Brain microvascular endothelial cell (primary cell): ENCODE results near the gene MAP3K13.
A peak's percentile ranks its signal among the peaks of the same experiment; 100 is the strongest.

Experiments used
- DNase-seq: peaks from one replicate; pipeline ENCODE4 v3.0.0-alpha.2; 2020
- H3K27ac ChIP-seq: fragments of 250-450 bp; sonication (Bioruptor Pico); 2 replicates; pipeline ENCODE4 v1.5.1; 2020; ENCODE audit warnings: mild to moderate bottlenecking, moderate library complexity
- H3K27me3 ChIP-seq: fragments of 250-450 bp; sonication (Bioruptor Pico); replicated peaks from 2 replicates; pipeline ENCODE4 v1.5.1; 2020; ENCODE audit warnings: mild to moderate bottlenecking
- H3K36me3 ChIP-seq: fragments of 250-450 bp; sonication (Bioruptor Pico); replicated peaks from 2 replicates; pipeline ENCODE4 v1.5.1; 2020; ENCODE audit warnings: mild to moderate bottlenecking
- H3K4me3 ChIP-seq: 2 replicates; pipeline ENCODE4 v1.5.1; 2011; ENCODE audit warnings: low read depth, mild to moderate bottlenecking, control low read depth, low read length, moderate library complexity
- CTCF ChIP-seq: IDR thresholded peaks from 2 replicates; pipeline ENCODE4 v1.5.1; 2011; ENCODE audit warnings: low read depth, mild to moderate bottlenecking, moderate library complexity, low read length, control low read depth, inconsistent platforms; ENCODE audit errors: missing control alignments
- in situ Hi-C: cut with HindIII; loops from 2 replicates; pipeline ENCODE4 v1.10.0; 2017; ENCODE audit warnings: low sequenced_read_pairs, low pct_ligation_motif_present

MAP3K13 gene

DNA sequence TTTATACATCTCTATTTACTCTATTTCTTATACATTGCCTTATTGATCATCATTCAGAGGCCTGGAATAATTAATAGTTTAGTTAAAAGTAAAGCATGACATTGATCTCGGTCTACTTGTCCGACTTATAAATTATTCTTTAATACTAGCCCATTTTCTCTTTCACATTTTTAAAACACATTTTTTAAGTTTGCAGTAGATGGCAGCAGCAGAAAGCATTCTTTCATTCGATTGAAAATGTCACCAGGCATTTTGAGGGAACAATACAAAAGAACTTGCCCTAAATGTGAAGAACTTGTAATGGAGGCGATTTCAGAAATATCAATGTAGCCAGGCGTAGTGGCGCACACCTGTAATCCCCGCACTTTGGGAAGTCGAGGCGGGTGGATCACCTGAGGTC, 15.5 kb upstream of the MAP3K13 start:
- Histone ChIP-seq H3K27ac (no peak overlapping the region), H3K4me3 (no peak overlapping the region), H3K27me3 (no peaks in the 10 kb centered on the region), H3K36me3 (no peaks in the 10 kb centered on the region)
- DNase-seq = no peak
- in situ Hi-C loops = no loop called here
- no peak for TF ChIP-seq CTCF

DNA sequence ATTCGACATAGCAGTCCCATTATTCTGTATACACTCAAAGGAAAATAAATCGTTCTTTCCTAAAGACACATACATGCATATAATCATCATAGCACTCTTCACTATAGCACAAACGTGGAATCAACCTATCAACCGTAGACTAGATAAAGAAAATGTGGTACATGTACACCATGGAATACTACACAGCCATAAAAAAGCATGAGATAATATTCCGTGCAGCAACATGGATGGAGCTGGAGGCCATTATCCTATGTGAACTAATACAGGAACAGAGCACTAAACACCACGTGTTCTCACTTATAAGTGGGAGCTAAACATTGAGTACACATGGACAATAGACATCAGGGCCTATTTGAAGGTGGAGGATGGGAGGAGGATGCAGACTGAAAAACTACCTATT, 12.1 kb upstream of the MAP3K13 start:
- no peaks in the 10 kb centered on the region for H3K36me3 ChIP-seq
- H3K27ac ChIP-seq = no peak overlapping the region
- TF ChIP-seq CTCF = no peak
- in situ Hi-C loops = no loop called here
- H3K27me3 ChIP-seq = no peaks in the 10 kb centered on the region
- DNase-seq = no peak
- no peak overlapping the region for H3K4me3 ChIP-seq

- in situ Hi-C loops = no loop called here
- Histone ChIP-seq H3K4me3 (no peak overlapping the region), H3K36me3 (no peaks in the 10 kb centered on the region), H3K27ac (no peak overlapping the region), H3K27me3 (no peaks in the 10 kb centered on the region)
- TF ChIP-seq CTCF = no peak
- DNase-seq = no peak
These were observed 11.5 kb upstream of the MAP3K13 start for GRCh38 chr3:185351396-185351795.

DNA sequence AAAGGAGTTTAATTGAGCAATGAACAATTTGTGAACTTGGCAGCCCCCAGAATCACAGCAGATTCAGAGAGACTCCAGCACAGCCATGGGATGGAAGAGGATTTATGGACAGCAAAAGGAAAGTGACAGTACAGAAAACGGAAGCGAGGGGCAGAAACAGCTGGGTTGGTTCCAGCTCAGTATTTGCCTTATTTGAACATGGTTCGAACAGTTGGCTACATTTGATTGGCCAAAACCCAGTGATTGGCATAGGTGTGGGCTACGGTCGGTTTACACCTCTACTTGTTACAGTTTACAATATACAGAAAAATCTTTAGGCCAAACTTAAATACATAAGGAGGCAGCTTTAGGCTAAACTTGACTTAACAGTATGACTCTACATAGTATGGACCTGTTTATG, 9.7 kb upstream of the MAP3K13 start:
- H3K27me3 ChIP-seq = no peaks in the 10 kb centered on the region
- H3K36me3 ChIP-seq = no peaks in the 10 kb centered on the region
- TF ChIP-seq CTCF = no peak
- no peak overlapping the region for H3K27ac ChIP-seq
- H3K4me3 ChIP-seq = no peak overlapping the region
- in situ Hi-C loops = no loop called here
- no peak for DNase-seq

DNA sequence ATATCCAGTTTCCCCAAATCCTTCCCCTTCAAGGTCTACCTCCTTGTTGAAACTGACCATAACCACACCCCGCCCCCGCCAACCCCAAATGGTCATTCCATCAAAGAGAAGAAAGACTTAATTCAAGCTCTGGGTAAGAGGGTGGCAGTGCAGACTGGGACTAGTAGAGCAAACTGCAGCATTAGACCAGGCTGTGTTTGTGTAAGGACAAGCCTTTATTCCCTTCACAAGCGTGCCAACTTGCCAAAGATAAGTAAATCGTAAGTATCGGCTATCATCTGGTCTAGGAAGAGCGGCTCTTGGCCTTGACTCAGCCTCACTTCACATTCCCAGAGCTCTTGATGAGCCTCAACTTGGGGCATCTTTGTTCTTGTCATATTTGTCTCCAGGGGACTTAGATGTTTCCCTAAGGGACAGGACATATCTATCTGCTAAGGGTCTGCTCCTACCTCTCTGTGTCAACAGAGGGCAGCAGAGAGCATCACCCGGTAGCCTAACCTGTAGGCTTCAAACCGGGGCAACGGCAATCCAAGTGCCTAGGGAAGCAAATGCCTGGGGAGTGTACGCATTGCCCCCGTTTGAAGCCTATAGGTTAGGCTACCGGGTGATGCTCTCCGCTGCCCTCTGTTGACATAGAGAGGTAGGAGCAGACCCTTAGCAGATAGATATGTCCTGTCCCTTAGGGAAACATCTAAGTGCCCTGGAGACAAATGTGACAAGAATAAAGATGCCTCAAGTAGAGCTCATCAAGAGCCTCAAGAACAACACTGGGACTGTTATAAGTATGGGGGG, 8.9 kb upstream of the MAP3K13 start:
- Histone ChIP-seq H3K4me3 (no peak overlapping the region), H3K27ac (no peak overlapping the region), H3K36me3 (no peaks in the 10 kb centered on the region), H3K27me3 (no peaks in the 10 kb centered on the region)
- TF ChIP-seq CTCF = peak; percentile 84
- peak; percentile 34 for DNase-seq
- in situ Hi-C loops = no loop called here

DNA sequence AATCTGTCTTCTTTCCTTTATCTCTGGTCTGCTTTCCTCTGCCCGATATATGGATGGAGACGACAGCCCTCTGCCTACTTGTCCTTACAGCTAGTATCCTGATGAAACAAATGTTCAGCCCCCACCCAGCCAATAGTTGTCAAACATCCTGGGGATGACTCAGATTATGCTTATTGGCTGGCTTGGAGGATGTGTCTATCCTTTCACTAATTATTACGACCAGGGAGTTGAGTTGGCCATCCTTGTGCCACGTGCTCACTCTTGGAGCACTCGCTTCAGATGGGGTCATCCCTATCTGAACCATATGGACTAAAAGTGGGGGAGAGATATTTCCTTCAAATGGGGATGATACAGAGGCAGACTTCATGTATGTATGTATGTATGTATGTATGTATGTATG, 6.4 kb upstream of the MAP3K13 start:
- no peak overlapping the region for H3K27ac ChIP-seq
- no peaks in the 10 kb centered on the region for H3K27me3 ChIP-seq
- H3K4me3 ChIP-seq = no peak overlapping the region
- no peak for DNase-seq
- TF ChIP-seq CTCF = no peak
- no peaks in the 10 kb centered on the region for H3K36me3 ChIP-seq
- in situ Hi-C loops = no loop called here
